GM12878 (cell line): ENCODE results near the gene RALGAPB. TPM values are rescaled to one million over a fixed set of nuclear protein-coding genes. Genes with fewer than 3 reads are reported as not detected.

Experiments used
- ATAC-seq: fragments of 200-7000 bp; cut with Tn5 transposase; 3 replicates; pipeline ENCODE4 v1.9.1; 2020; ENCODE audit warnings: mild to moderate bottlenecking, moderate library complexity
- BruUV-seq: library from RNA; stranded (reverse); fragments of 400-500 nt; replicated peaks from 2 replicates; lab custom pipeline; 2021; lab: Mats Ljungman, UMichigan
- CTCF ChIA-PET: fragments of 300-600 bp; sonication (Branson Sonifier 250); formaldehyde crosslinking; extraction: SDS; loops from one replicate; lab custom pipeline; 2021; ENCODE audit warnings: inconsistent platforms; lab: Yijun Ruan, JAX
- POLR2A ChIA-PET: fragments of 350-600 bp; formaldehyde crosslinking; extraction: SDS; loops from one replicate; lab custom pipeline; 2021; ENCODE audit warnings: inconsistent platforms; lab: Charles Lee
- RAD21 ChIA-PET: fragments of 300-600 bp; sonication (Branson Sonifier 250); formaldehyde crosslinking; loops from one replicate; lab custom pipeline; 2023; ENCODE audit warnings: antibody characterized with exemption; ENCODE audit not compliant: unreplicated experiment; lab: Charles Lee
- SMC1A ChIA-PET: fragments of 300-600 bp; sonication (Branson Sonifier 250); formaldehyde crosslinking; loops from one replicate; lab custom pipeline; 2023; ENCODE audit not compliant: unreplicated experiment, uncharacterized antibody; lab: Charles Lee
- DNase-seq: peaks from one replicate; pipeline ENCODE4 v3.0.0-alpha.2; 2011; ENCODE audit warnings: low read depth, low spot score
- FAIRE-seq: peaks from 3 replicates; lab custom pipeline; 2011; peaks lifted over from hg19 to GRCh38; lab: Jason Lieb, UNC
- H2AFZ ChIP-seq: 2 replicates; pipeline ENCODE4 v1.6.0; 2011; ENCODE audit warnings: low read depth, low read length, control low read depth; ENCODE audit not compliant: control insufficient read depth
- H3K27ac ChIP-seq: 2 replicates; pipeline ENCODE4 v1.5.1; 2011; ENCODE audit warnings: control low read depth; ENCODE audit not compliant: control insufficient read depth, insufficient read depth
- H3K27me3 ChIP-seq, 2 experiments: replicated peaks in 1 of 2; 2 replicates each; pipeline versions ENCODE4 v1.6.0 to v1.6.1; 2011; ENCODE audit warnings: low read length in 1 of 2; ENCODE audit not compliant: control insufficient read depth in 2 of 2, insufficient read depth in 2 of 2
- H3K36me3 ChIP-seq, 2 experiments: 2 replicates each; pipeline ENCODE4 v1.5.1; 2011; ENCODE audit warnings: low read length in 1 of 2; ENCODE audit not compliant: control insufficient read depth in 2 of 2, insufficient read depth in 2 of 2
- H3K4me1 ChIP-seq: 2 replicates; pipeline ENCODE4 v1.6.1; 2011; ENCODE audit warnings: mild to moderate bottlenecking, low read length, moderate library complexity, mixed read lengths; ENCODE audit not compliant: control insufficient read depth, insufficient read depth
- H3K4me2 ChIP-seq: 2 replicates; pipeline ENCODE4 v1.6.0; 2011; ENCODE audit warnings: control low read depth; ENCODE audit not compliant: control insufficient read depth, insufficient read depth
- H3K4me3 ChIP-seq: fragments of 200-600 bp; sonication (generic); 2 replicates; pipeline ENCODE4 v1.5.1; 2016
- H3K79me2 ChIP-seq: 2 replicates; pipeline ENCODE4 v1.6.0; 2011; ENCODE audit warnings: low read length; ENCODE audit not compliant: control insufficient read depth, insufficient read depth
- H3K9ac ChIP-seq: 2 replicates; pipeline ENCODE4 v1.8.0; 2011; ENCODE audit warnings: low read length, control low read depth, mixed read lengths; ENCODE audit not compliant: control insufficient read depth, insufficient read depth
- H3K9me3 ChIP-seq: replicated peaks from 3 replicates; pipeline ENCODE4 v1.5.1; 2011; ENCODE audit warnings: mild to moderate bottlenecking, low read length; ENCODE audit not compliant: control insufficient read depth, insufficient read depth
- H4K20me1 ChIP-seq: 2 replicates; pipeline ENCODE4 v1.6.0; 2011; ENCODE audit not compliant: control insufficient read depth, insufficient read depth
- WGBS: methylation state at CpG from one replicate; pipeline ENCODE4 v1.1.6; 2016; ENCODE audit warnings: low lambda C conversion rate; ENCODE audit not compliant: insufficient replicate concordance, insufficient coverage; ENCODE audit errors: missing lambda C conversion rate; 5-methylcytosine and 5-hydroxymethylcytosine counted together
- in situ Hi-C: fragments of 300-500 bp; cut with MboI; formaldehyde crosslinking; loops from 9 replicates; pipeline ENCODE4 v1.14.3; 2018; ENCODE audit warnings: mixed read lengths
- intact Hi-C: fragments of 100-400 bp; cut with micrococcal nuclease; formaldehyde crosslinking; loops from one replicate; pipeline ENCODE4 v1.14.2; 2022; ENCODE audit not compliant: unreplicated experiment
- polyA plus RNA-seq, 11 experiments: library from polyadenylated mRNA; depleted of rRNA in 4 of 11; unstranded in 6 of 11; stranded (reverse) in 5 of 11; fragments of >200 nt; fragmentation: Nextera tagmentation in 4 of 11; fragmentation: Illumina TruSeq in 1 of 11; extraction: Ambion mirVana in 4 of 11; extraction: Trizol in 1 of 11; gene quantifications; 1 replicate in 1 of 11; 2 replicates in 10 of 11; pipeline versions ENCODE4 v1.2.1 to v1.2.3, GENCODE V29; 2011 to 2016; ENCODE audit warnings: inconsistent platforms in 2 of 11, missing spikeins in 2 of 11, low read depth in 1 of 11
- total RNA-seq, 4 experiments: library from RNA; depleted of rRNA in 3 of 4; stranded (reverse); fragments of >200 nt in 3 of 4; fragmentation: Illumina TruSeq in 1 of 4; extraction: Trizol in 1 of 4; gene quantifications; 2 replicates each; pipeline versions ENCODE4 v1.2.1 to v1.2.3, GENCODE V29; 2013 to 2021
- TF ChIP-seq, protein P1 (sequence below): fragments of 150-350 bp; IDR thresholded peaks from 2 replicates; pipeline ENCODE4 v1.6.1; 2016; ENCODE audit warnings: low read depth, low read length
- TF ChIP-seq, protein P2 (sequence below): fragments of 450-650 bp; IDR thresholded peaks from 2 replicates; pipeline ENCODE4 v1.6.1; 2017; ENCODE audit warnings: low read depth, mild to moderate bottlenecking, moderate library complexity
- TF ChIP-seq, protein P3 (sequence below): fragments of 450-650 bp; IDR thresholded peaks from 2 replicates; pipeline ENCODE4 v1.6.1; 2014; ENCODE audit warnings: mild to moderate bottlenecking
- TF ChIP-seq, protein P4 (sequence below): fragments of 450-650 bp; IDR thresholded peaks from 2 replicates; pipeline ENCODE4 v1.6.1; 2017; ENCODE audit warnings: mild to moderate bottlenecking, moderate library complexity
- TF ChIP-seq, protein P5 (sequence below), 3 experiments: IDR thresholded peaks in 2 of 3; conservative IDR thresholded peaks in 1 of 3; 2 replicates each; pipeline ENCODE4 v1.5.1; 2011; ENCODE audit warnings: low read depth in 3 of 3, low read length in 3 of 3, mild to moderate bottlenecking in 3 of 3, control low read depth in 2 of 3, moderate library complexity in 2 of 3, inconsistent platforms in 1 of 3, mixed read lengths in 1 of 3; ENCODE audit not compliant: control insufficient read depth in 2 of 3, insufficient read depth in 1 of 3; ENCODE audit errors: extremely low read depth in 1 of 3

The RALGAPB gene
- total and polyA plus RNA-seq, 10 of the 15 experiments (the other 5 are each of a cell fraction or from before 2014, with no cell fraction given), result 3.7 to 23.2 (median 15.5) TPM

DNA sequence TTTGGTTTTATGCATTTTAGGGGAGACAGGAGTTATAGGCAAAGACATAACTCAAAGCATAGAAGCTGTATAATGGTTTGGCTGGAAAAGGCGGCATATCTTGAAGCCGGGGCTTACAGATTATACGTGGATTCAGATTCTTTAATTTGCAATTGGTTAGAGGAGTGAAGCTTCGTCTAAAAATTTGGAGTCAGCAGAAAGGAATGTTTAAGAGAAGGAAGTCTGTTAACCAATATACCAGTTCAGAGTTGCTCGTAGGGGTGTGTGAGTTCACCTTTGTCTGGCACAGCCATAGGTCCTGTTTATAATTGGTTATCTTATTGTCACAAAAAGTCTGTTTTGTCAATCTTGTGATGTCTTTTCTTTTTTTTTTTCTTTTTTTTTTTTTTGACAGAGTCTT is 137.9 kb downstream of the RALGAPB start (continued):
- TF ChIP-seq, protein P1, sequence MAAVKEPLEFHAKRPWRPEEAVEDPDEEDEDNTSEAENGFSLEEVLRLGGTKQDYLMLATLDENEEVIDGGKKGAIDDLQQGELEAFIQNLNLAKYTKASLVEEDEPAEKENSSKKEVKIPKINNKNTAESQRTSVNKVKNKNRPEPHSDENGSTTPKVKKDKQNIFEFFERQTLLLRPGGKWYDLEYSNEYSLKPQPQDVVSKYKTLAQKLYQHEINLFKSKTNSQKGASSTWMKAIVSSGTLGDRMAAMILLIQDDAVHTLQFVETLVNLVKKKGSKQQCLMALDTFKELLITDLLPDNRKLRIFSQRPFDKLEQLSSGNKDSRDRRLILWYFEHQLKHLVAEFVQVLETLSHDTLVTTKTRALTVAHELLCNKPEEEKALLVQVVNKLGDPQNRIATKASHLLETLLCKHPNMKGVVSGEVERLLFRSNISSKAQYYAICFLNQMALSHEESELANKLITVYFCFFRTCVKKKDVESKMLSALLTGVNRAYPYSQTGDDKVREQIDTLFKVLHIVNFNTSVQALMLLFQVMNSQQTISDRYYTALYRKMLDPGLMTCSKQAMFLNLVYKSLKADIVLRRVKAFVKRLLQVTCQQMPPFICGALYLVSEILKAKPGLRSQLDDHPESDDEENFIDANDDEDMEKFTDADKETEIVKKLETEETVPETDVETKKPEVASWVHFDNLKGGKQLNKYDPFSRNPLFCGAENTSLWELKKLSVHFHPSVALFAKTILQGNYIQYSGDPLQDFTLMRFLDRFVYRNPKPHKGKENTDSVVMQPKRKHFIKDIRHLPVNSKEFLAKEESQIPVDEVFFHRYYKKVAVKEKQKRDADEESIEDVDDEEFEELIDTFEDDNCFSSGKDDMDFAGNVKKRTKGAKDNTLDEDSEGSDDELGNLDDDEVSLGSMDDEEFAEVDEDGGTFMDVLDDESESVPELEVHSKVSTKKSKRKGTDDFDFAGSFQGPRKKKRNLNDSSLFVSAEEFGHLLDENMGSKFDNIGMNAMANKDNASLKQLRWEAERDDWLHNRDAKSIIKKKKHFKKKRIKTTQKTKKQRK, result no peak

DNA sequence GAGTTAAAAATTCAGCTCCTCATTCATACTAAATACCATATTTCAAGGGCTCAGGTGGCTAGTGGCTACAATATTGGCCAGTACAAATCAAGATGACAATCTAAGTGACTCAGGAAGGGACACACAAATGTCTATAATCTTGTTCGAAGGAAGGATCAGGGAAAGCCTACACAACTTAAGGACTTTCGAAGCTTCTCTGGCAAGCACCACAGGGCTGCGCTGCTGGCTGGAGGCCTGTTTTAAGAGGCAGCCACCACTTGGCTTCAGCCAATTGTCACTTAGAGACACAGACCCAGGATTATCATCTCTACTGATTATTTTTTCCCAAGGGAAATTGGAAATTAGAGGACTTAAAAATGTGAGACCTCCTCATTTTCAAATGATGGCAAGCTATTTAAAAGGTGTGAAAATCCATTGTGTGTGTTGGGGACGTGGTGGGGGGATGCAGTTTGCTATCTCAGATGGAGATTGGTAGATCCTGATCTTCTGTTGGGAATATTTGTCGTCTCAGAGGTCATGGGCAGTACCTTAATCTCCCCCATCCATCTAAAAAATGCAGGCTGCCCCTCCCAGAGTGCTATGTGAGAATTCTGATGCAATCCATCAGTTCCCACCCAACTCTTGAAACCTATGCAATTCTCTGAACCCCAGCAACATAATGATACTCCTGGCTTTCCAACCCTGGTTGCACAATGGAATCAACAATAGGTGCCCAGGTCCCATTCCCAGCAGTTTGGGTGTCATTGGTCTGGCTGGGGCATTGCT is 140.3 kb downstream of the RALGAPB start:
- in situ Hi-C loops (no loop called here), intact Hi-C loops (no loop called here)
- Histone ChIP-seq H3K79me2 (no peaks in the 10 kb centered on the region), H3K4me2 (no peak overlapping the region), H3K9ac (no peak overlapping the region), H3K4me1 (no peaks in the 10 kb centered on the region), H3K4me3 (no peak overlapping the region), H3K36me3 (no peaks in the 10 kb centered on the region), H3K27ac (no peak overlapping the region), H3K27me3 (peaks cover 0 to 3% of the 10 kb centered on the region in 2 experiments; a peak in 2 of 4 replicates), H4K20me1 (no peaks in the 10 kb centered on the region), H2AFZ (no peak overlapping the region), H3K9me3 (no peaks in the 10 kb centered on the region)
- no peak for DNase-seq
- CTCF ChIA-PET, result no interaction called here
- no peak for FAIRE-seq
- TF ChIP-seq, protein P2, sequence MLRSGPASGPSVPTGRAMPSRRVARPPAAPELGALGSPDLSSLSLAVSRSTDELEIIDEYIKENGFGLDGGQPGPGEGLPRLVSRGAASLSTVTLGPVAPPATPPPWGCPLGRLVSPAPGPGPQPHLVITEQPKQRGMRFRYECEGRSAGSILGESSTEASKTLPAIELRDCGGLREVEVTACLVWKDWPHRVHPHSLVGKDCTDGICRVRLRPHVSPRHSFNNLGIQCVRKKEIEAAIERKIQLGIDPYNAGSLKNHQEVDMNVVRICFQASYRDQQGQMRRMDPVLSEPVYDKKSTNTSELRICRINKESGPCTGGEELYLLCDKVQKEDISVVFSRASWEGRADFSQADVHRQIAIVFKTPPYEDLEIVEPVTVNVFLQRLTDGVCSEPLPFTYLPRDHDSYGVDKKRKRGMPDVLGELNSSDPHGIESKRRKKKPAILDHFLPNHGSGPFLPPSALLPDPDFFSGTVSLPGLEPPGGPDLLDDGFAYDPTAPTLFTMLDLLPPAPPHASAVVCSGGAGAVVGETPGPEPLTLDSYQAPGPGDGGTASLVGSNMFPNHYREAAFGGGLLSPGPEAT, result no peak
- TF ChIP-seq, protein P3, sequence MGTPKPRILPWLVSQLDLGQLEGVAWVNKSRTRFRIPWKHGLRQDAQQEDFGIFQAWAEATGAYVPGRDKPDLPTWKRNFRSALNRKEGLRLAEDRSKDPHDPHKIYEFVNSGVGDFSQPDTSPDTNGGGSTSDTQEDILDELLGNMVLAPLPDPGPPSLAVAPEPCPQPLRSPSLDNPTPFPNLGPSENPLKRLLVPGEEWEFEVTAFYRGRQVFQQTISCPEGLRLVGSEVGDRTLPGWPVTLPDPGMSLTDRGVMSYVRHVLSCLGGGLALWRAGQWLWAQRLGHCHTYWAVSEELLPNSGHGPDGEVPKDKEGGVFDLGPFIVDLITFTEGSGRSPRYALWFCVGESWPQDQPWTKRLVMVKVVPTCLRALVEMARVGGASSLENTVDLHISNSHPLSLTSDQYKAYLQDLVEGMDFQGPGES, result no peak
- TF ChIP-seq, protein P4, sequence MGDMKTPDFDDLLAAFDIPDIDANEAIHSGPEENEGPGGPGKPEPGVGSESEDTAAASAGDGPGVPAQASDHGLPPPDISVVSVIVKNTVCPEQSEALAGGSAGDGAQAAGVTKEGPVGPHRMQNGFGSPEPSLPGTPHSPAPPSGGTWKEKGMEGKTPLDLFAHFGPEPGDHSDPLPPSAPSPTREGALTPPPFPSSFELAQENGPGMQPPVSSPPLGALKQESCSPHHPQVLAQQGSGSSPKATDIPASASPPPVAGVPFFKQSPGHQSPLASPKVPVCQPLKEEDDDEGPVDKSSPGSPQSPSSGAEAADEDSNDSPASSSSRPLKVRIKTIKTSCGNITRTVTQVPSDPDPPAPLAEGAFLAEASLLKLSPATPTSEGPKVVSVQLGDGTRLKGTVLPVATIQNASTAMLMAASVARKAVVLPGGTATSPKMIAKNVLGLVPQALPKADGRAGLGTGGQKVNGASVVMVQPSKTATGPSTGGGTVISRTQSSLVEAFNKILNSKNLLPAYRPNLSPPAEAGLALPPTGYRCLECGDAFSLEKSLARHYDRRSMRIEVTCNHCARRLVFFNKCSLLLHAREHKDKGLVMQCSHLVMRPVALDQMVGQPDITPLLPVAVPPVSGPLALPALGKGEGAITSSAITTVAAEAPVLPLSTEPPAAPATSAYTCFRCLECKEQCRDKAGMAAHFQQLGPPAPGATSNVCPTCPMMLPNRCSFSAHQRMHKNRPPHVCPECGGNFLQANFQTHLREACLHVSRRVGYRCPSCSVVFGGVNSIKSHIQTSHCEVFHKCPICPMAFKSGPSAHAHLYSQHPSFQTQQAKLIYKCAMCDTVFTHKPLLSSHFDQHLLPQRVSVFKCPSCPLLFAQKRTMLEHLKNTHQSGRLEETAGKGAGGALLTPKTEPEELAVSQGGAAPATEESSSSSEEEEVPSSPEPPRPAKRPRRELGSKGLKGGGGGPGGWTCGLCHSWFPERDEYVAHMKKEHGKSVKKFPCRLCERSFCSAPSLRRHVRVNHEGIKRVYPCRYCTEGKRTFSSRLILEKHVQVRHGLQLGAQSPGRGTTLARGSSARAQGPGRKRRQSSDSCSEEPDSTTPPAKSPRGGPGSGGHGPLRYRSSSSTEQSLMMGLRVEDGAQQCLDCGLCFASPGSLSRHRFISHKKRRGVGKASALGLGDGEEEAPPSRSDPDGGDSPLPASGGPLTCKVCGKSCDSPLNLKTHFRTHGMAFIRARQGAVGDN, result no peak
- TF ChIP-seq, protein P5, sequence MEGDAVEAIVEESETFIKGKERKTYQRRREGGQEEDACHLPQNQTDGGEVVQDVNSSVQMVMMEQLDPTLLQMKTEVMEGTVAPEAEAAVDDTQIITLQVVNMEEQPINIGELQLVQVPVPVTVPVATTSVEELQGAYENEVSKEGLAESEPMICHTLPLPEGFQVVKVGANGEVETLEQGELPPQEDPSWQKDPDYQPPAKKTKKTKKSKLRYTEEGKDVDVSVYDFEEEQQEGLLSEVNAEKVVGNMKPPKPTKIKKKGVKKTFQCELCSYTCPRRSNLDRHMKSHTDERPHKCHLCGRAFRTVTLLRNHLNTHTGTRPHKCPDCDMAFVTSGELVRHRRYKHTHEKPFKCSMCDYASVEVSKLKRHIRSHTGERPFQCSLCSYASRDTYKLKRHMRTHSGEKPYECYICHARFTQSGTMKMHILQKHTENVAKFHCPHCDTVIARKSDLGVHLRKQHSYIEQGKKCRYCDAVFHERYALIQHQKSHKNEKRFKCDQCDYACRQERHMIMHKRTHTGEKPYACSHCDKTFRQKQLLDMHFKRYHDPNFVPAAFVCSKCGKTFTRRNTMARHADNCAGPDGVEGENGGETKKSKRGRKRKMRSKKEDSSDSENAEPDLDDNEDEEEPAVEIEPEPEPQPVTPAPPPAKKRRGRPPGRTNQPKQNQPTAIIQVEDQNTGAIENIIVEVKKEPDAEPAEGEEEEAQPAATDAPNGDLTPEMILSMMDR (IDR thresholded peaks at IDR 0.05 in 2 of 3, conservative IDR thresholded peaks at IDR 0.05 in 1 of 3; ENCODE audit: control insufficient read depth in 2 of 3, extremely low read depth in 1 of 3, insufficient read depth in 1 of 3, low read depth in 3 of 3, low read length in 3 of 3), result no peak
- BruUV-seq, result no TSS peak
- POLR2A ChIA-PET, result no interaction called here
- RAD21 ChIA-PET, result no interaction called here
- SMC1A ChIA-PET, result no interaction called here
- WGBS, result 58% methylated on average over 5 of the region's 5 CpGs
- no peak for ATAC-seq
